ENCODE data around the gene SNUPN. TPM values are rescaled to one million over a fixed set of nuclear protein-coding genes. Genes with fewer than 3 reads are reported as not detected.
A peak's percentile ranks its signal among the peaks of the same experiment; 100 is the strongest.
"Not testable (repeated sequence)": the region's sequence is repeated elsewhere in the genome, so short reads cannot be mapped to it uniquely, and the experiment has no call there.

The SNUPN gene
- total RNA-seq, 1 donor from 2014 or later: 15.5 TPM

DNA sequence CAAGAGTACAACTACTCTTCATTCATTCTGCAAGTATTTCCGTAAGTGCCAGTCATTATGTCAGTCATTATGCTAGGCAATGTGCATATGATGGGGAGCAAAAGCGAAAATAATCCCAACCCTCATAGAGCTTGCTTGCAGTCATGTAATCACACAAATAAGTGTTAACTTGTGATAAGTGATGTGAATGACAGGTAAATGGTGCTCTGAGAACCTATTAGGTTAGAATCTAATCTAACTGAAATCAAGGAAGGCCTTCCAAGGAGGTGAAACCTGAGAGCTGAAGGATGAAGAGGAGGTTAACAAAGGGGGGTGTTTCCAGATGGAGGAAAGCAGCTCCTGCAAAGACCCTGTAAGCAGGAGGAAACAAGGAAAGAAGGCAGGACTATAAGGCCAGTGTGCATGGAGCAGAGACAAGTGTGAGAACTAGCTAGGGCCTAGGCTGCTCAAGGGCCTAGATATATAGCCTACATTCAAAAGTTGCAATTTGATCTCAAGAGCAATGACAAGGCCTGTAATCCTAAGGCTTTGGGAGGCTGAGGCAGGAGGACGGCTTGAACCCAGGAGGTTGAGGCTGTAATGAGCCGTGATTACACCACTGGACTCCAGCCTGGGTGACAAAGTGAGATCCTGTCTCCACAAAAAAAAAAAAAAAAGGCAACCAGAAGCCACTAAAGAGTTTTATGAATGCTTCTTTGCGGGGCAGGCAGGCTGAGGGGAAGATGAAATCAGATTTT lies 51.7 kb downstream of the SNUPN start:
- H3K36me3 Mint-ChIP-seq (ENCODE audit: unreplicated experiment): no peaks in the 10 kb centered on the region
- H3K4me3 Mint-ChIP-seq (ENCODE audit: unreplicated experiment): peak overlapping the region; percentile 89
- no peak for DNase-seq
- TF ChIP-seq, protein P1, sequence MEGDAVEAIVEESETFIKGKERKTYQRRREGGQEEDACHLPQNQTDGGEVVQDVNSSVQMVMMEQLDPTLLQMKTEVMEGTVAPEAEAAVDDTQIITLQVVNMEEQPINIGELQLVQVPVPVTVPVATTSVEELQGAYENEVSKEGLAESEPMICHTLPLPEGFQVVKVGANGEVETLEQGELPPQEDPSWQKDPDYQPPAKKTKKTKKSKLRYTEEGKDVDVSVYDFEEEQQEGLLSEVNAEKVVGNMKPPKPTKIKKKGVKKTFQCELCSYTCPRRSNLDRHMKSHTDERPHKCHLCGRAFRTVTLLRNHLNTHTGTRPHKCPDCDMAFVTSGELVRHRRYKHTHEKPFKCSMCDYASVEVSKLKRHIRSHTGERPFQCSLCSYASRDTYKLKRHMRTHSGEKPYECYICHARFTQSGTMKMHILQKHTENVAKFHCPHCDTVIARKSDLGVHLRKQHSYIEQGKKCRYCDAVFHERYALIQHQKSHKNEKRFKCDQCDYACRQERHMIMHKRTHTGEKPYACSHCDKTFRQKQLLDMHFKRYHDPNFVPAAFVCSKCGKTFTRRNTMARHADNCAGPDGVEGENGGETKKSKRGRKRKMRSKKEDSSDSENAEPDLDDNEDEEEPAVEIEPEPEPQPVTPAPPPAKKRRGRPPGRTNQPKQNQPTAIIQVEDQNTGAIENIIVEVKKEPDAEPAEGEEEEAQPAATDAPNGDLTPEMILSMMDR (IDR thresholded peaks at IDR 0.05; ENCODE audit: partially characterized antibody, unreplicated experiment): no peak
- peaks cover 13% of the 10 kb centered on the region for H3K9me3 Mint-ChIP-seq (ENCODE audit: unreplicated experiment)
- H3K4me1 Mint-ChIP-seq (ENCODE audit: low read depth, unreplicated experiment): peaks cover 16% of the 10 kb centered on the region
- H3K27ac Mint-ChIP-seq (ENCODE audit: unreplicated experiment): peak overlapping the region; percentile 92
- H3K27me3 Mint-ChIP-seq (ENCODE audit: unreplicated experiment): peaks cover 11% of the 10 kb centered on the region

DNA sequence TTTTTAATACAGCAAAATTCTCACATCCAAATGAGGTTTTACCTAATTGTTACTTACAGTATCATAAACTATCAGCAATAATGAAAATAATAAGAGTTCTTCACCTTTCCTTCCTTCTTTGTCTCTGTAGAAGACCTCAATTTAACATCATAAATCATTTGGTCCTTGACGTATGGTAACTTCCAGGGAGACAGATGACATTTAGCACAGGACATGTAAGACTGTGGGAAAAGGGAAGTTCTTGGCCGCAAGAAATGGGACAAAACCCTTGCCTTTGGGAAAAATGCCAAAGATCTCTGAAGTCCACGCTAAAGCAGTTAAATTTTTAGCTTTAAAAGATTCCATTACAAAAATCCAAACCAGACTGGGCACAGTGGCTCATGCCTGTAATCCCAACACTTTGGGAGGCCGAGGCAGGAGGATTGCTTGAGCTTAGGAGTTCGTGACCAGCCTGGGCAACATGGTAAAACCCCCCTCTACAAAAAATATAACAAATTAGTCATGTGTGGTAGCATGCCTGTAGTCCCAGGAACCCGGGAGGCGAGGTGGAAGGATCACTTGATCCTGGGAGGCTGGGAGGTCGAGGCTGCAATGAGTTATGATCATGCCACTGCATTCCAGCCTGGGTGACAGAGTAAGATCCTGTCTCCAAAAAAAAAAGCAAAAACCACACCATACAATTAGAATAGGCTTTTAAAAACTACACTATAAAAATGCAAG lies 55.2 kb downstream of the SNUPN start:
- Mint-ChIP-seq H3K36me3 (ENCODE audit: unreplicated experiment) (no peaks in the 10 kb centered on the region), H3K27me3 (ENCODE audit: unreplicated experiment) (peaks cover 5% of the 10 kb centered on the region), H3K4me3 (ENCODE audit: unreplicated experiment) (no peak overlapping the region), H3K27ac (ENCODE audit: unreplicated experiment) (no peak overlapping the region), H3K9me3 (ENCODE audit: unreplicated experiment) (peaks cover 4% of the 10 kb centered on the region), H3K4me1 (ENCODE audit: low read depth, unreplicated experiment) (peaks cover 26% of the 10 kb centered on the region)
- TF ChIP-seq, protein P1 (IDR thresholded peaks at IDR 0.05; ENCODE audit: partially characterized antibody, unreplicated experiment): no peak
- DNase-seq: no peak

DNA sequence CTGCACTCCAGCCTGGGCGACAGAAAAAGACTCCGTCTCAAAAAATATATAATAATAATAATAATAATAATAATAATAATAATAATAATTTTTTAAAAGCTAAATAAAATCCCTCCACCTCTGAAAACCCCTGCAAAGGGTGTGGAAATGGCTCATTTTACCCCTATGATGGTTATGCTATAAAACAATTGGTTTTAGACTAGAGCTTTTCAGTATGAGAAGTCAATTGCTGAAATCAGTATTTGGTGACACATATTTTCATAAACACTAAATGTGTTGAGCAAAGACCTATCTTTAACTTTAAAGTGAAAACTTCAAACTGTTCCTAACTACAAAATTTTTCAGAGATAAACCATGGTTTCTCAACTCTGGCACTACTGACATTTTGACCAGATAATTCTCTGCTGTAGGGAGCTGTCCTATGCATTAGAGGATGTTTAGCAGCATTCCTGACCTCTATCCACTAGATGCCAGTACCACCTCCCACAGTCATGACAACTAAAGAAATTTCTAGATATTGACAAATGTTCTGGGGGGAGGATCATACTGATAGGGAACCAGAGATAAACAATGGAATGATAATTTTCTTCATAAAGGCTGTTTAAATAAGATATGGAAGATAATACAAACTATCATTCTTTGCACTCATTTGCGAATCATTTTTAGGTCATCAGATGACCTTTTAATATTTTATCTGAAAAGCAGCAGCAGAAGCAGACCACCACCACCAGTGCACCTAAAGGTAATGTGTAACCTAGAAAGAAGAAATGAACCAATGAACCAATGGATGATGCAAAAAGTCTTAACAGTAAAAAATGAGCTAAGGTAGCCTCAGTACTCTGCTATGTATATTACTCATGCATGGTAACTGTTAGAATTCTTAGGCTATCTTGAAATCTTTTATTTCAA lies 60.2 kb downstream of the SNUPN start:
- Mint-ChIP-seq H3K9me3 (ENCODE audit: unreplicated experiment) (peaks cover 5% of the 10 kb centered on the region), H3K36me3 (ENCODE audit: unreplicated experiment) (no peaks in the 10 kb centered on the region), H3K27ac (ENCODE audit: unreplicated experiment) (peak overlapping the region; percentile 18), H3K4me1 (ENCODE audit: low read depth, unreplicated experiment) (peaks cover 15% of the 10 kb centered on the region), H3K4me3 (ENCODE audit: unreplicated experiment) (peak overlapping the region; percentile 49), H3K27me3 (ENCODE audit: unreplicated experiment) (peaks cover 2% of the 10 kb centered on the region)
- TF ChIP-seq, protein P1 (IDR thresholded peaks at IDR 0.05; ENCODE audit: partially characterized antibody, unreplicated experiment): no peak
- no peak for DNase-seq

DNA sequence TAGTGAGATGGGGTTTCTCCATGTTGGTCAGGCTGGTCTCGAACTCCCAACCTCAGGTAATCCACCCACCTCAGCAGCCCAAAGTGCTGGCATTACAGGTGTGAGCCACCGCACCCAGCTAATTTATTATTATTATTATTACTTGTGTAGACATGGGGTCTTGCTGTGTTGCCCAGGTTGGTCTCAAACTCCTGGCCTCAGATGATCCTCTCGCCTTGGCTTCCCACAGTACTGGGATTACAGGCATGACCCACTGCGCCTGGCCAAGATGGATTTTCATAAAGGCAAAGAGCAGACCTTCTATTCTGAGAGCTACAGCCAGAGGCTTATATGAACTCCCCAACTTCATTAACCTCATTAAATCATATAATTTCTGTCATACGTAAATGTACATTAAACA lies 63.6 kb downstream of the SNUPN start:
- Mint-ChIP-seq H3K27ac (ENCODE audit: unreplicated experiment) (peak overlapping the region; percentile 84), H3K9me3 (ENCODE audit: unreplicated experiment) (peaks cover 10% of the 10 kb centered on the region), H3K4me3 (ENCODE audit: unreplicated experiment) (no peak overlapping the region)

DNA sequence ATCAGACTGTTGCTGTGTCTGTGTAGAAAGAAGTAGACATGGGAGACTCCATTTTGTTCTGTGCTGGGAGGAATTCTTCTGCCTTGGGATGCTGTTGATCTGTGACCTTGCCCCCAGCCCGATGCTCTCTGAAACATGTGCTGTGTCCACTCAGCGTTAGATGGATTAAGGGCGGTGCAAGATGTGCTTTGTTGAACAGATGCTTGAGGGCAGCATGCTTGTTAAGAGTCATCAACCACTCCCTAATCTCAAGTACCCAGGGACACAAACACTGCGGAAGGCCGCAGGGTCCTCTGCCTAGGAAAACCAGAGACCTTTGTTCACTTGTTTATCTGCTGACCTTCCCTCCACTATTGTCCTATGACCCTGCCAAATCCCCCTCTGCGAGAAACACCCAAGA lies 66.2 kb downstream of the SNUPN start:
- Mint-ChIP-seq H3K4me3 (ENCODE audit: unreplicated experiment) (peak overlapping the region; percentile 70), H3K27me3 (ENCODE audit: unreplicated experiment) (peaks cover 18% of the 10 kb centered on the region), H3K4me1 (ENCODE audit: low read depth, unreplicated experiment) (peaks cover 22% of the 10 kb centered on the region), H3K27ac (ENCODE audit: unreplicated experiment) (peak overlapping the region; percentile 99), H3K9me3 (ENCODE audit: unreplicated experiment) (peaks cover 22% of the 10 kb centered on the region)
- not testable (repeated sequence) for H3K36me3 Mint-ChIP-seq (ENCODE audit: unreplicated experiment)
- DNase-seq: peak; percentile 58

More for the DNA sequence above, 63.6 kb downstream of the SNUPN start:
- peaks cover 10% of the 10 kb centered on the region for H3K27me3 Mint-ChIP-seq (ENCODE audit: unreplicated experiment)
- DNase-seq: no peak
- H3K36me3 Mint-ChIP-seq (ENCODE audit: unreplicated experiment): no peaks in the 10 kb centered on the region
- peaks cover 20% of the 10 kb centered on the region for H3K4me1 Mint-ChIP-seq (ENCODE audit: low read depth, unreplicated experiment)
- TF ChIP-seq, protein P1 (IDR thresholded peaks at IDR 0.05; ENCODE audit: partially characterized antibody, unreplicated experiment): no peak

DNA sequence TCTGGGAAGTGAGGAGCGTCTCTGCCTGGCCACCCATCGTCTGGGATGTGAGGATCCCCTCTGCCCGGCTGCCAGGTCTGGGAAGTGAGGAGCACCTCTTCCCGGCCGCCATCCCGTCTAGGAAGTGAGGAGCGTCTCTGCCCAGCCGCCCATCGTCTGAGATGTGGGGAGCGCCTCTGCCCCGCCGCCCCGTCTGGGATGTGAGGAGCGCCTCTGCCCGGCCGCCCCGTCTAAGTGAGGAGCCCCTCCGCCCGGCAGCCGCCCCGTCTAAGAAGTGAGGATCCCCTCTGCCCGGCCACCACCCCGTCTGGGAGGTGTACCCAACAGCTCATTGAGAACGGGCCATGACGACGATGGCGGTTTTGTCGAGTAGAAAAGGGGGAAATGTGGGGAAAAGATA lies 66.6 kb downstream of the SNUPN start:
- DNase-seq; H3K4me3 Mint-ChIP-seq (ENCODE audit: unreplicated experiment); H3K36me3 Mint-ChIP-seq (ENCODE audit: unreplicated experiment): not testable (repeated sequence)
- Mint-ChIP-seq H3K4me1 (ENCODE audit: low read depth, unreplicated experiment) (peaks cover 22% of the 10 kb centered on the region), H3K27me3 (ENCODE audit: unreplicated experiment) (peaks cover 19% of the 10 kb centered on the region), H3K27ac (ENCODE audit: unreplicated experiment) (peak overlapping the region; percentile 99), H3K9me3 (ENCODE audit: unreplicated experiment) (peaks cover 23% of the 10 kb centered on the region)
